HL-60 (cell line): Measurements from ENCODE around the gene IL2RA.

ENCODE experiments used
- DNase-seq, 2 experiments: peaks; one replicate each; pipeline ENCODE4 v3.0.0-alpha.2; 2010 to 2020; ENCODE audit warnings: low read depth in 1 of 2, low spot score in 1 of 2
- H3K27ac ChIP-seq: fragments of 250-450 bp; sonication (Bioruptor Pico); replicated peaks from 2 replicates; pipeline ENCODE4 v1.5.1; 2020; ENCODE audit warnings: mild to moderate bottlenecking, moderate library complexity
- H3K27me3 ChIP-seq: fragments of 250-450 bp; sonication (Bioruptor Pico); 2 replicates; pipeline ENCODE4 v1.5.1; 2021; ENCODE audit warnings: mild to moderate bottlenecking, moderate library complexity; ENCODE audit not compliant: insufficient read depth, poor library complexity, severe bottlenecking
- H3K4me3 ChIP-seq: replicated peaks from 2 replicates; pipeline ENCODE4 v1.5.1; 2011; ENCODE audit warnings: mild to moderate bottlenecking, control low read depth, low read length; ENCODE audit not compliant: insufficient read depth
- CTCF ChIP-seq: IDR thresholded peaks from one replicate; pipeline ENCODE4 v1.5.1; 2011; ENCODE audit warnings: low read length, control low read depth, inconsistent platforms; ENCODE audit not compliant: insufficient read depth
- GABPA ChIP-seq: IDR thresholded peaks from 2 replicates; pipeline ENCODE4 v1.6.1; 2012; ENCODE audit warnings: low read depth
- POLR2AphosphoS5 ChIP-seq: IDR thresholded peaks from 2 replicates; pipeline ENCODE4 v1.6.1; 2012; ENCODE audit warnings: low read depth
- SPI1 ChIP-seq: IDR thresholded peaks from 2 replicates; pipeline ENCODE4 v1.6.1; 2012; ENCODE audit warnings: low read depth, mild to moderate bottlenecking, borderline replicate concordance
- TF ChIP-seq, protein P1 (sequence below): IDR thresholded peaks from 2 replicates; pipeline ENCODE4 v1.6.1; 2012; ENCODE audit warnings: low read depth; ENCODE audit not compliant: insufficient replicate concordance

The IL2RA gene

DNA sequence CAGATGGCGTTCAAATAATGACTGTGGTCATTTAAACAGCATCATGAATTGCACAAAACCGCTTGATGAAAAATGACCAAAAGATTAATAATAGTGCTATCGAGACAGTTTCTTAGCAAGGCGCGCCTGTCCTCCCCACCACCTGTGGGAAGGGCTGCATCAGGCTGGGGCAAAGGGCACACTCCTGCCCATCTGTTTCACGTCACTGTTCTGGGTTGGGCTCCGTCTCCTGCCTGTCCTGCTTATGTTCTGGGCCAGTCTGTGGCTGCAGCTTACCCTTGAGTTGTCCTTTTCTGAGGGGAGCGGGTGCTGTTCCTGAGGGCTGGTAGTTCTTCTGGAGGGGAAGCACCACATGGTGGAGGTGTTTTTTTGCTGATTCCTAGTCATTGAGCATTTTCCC lies 40.0 kb upstream of the IL2RA start:
- no peak for DNase-seq
- H3K27me3 ChIP-seq, result no peaks in the 10 kb centered on the region
- no peak for TF ChIP-seq SPI1
- TF ChIP-seq, protein P1, sequence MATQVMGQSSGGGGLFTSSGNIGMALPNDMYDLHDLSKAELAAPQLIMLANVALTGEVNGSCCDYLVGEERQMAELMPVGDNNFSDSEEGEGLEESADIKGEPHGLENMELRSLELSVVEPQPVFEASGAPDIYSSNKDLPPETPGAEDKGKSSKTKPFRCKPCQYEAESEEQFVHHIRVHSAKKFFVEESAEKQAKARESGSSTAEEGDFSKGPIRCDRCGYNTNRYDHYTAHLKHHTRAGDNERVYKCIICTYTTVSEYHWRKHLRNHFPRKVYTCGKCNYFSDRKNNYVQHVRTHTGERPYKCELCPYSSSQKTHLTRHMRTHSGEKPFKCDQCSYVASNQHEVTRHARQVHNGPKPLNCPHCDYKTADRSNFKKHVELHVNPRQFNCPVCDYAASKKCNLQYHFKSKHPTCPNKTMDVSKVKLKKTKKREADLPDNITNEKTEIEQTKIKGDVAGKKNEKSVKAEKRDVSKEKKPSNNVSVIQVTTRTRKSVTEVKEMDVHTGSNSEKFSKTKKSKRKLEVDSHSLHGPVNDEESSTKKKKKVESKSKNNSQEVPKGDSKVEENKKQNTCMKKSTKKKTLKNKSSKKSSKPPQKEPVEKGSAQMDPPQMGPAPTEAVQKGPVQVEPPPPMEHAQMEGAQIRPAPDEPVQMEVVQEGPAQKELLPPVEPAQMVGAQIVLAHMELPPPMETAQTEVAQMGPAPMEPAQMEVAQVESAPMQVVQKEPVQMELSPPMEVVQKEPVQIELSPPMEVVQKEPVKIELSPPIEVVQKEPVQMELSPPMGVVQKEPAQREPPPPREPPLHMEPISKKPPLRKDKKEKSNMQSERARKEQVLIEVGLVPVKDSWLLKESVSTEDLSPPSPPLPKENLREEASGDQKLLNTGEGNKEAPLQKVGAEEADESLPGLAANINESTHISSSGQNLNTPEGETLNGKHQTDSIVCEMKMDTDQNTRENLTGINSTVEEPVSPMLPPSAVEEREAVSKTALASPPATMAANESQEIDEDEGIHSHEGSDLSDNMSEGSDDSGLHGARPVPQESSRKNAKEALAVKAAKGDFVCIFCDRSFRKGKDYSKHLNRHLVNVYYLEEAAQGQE, result no peak
- TF ChIP-seq CTCF, result no peak
- no peak for TF ChIP-seq POLR2AphosphoS5
- TF ChIP-seq GABPA, result no peak
- H3K4me3 ChIP-seq, result no peak overlapping the region
- no peak overlapping the region for H3K27ac ChIP-seq

DNA sequence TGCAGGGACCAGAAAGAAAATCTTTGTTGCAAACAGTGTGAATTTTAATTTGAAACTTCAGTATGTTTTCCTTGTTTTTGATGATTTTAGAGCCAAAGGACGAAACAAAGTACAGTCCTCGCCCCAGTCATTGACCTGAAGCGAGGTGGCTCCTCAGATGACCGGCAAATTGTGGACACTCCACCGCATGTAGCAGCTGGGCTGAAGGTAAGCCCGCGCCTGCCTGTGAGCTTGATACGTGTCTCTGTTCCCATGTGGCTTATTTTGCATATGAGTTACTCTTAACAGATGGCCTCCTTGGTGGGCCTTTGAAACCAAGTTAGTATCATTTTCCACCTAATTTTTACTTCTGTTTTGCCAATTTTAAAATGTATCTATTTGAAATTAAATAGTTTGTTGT lies 39.0 kb upstream of the IL2RA start:
- no peak for TF ChIP-seq GABPA
- no peak for TF ChIP-seq CTCF
- TF ChIP-seq SPI1, result no peak
- TF ChIP-seq POLR2AphosphoS5, result no peak
- TF ChIP-seq, protein P1, result no peak
- H3K27ac ChIP-seq, result no peak overlapping the region
- DNase-seq, result no peak
- H3K27me3 ChIP-seq, result no peaks in the 10 kb centered on the region
- H3K4me3 ChIP-seq, result no peak overlapping the region

GRCh38 chr10:6100370-6100769 lies 38.2 kb upstream of the IL2RA start:
- no peaks in the 10 kb centered on the region for H3K27me3 ChIP-seq
- TF ChIP-seq, protein P1, result no peak
- TF ChIP-seq SPI1 (no peak), POLR2AphosphoS5 (no peak), GABPA (no peak), CTCF (no peak)
- DNase-seq, result no peak
- no peak overlapping the region for H3K27ac ChIP-seq
- H3K4me3 ChIP-seq, result no peak overlapping the region
